CD4-positive, alpha-beta T cell treated with Interleukin-4 for 1 hour (primary cell): ENCODE measurements around the gene GPR176.
"Not testable (repeated sequence)": the region's sequence is repeated elsewhere in the genome, so short reads cannot be mapped to it uniquely, and the experiment has no call there.

Experiments
- DNase-seq, 2 donors: peaks; one replicate each; pipeline ENCODE4 v3.0.0-alpha.2; 2020 to 2022

Gene GPR176

DNA sequence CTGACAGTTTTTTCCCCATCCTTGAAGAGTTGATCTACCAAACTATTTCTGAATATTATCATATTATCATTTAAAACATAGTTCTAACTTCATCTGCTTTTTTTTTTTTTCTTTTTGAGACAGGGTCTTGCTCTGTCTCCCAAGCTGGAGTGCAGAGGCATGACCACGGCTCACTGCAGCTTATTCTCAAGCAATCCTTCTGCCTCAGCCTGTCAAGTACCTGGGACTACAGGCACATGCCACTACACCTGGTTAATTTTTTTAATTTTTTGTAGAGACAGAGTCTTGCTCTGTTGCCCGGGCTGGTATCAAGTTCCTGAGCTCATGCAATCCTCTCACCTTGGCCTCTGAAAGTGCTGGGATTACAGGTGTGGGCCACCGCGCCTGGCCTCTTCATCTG lies 15.2 kb upstream of the GPR176 start:
- no peak for DNase-seq

GRCh38 chr15:39934397-39935071 lies 14.5 kb upstream of the GPR176 start:
- no peak for DNase-seq

- DNase-seq: no peak
Measured at GRCh38 chr15:39931615-39932014, 11.5 kb upstream of the GPR176 start.

DNA sequence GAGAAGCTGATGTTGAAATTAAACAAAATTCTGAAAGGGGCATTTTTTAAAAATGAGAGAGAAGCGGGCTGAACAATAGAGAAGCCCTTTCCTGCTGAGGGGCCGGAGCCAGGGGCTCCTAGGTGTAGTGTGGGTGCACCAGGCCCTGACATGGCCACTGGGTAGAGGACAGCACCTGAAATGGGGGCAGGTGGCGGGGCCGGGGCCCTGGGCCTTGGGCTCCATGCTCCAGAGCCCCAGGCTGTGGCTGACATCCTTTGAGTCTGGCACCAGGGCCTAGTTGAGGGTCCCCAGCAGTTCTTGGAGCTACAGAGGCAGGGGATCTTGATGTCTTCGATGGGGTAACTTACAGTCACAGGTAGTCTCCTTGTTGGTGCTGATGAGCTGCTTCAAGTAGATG lies 6.5 kb upstream of the GPR176 start:
- no peak for DNase-seq

- no peak for DNase-seq
Measured at GRCh38 chr15:39925112-39925842, 5.2 kb upstream of the GPR176 start.

DNA sequence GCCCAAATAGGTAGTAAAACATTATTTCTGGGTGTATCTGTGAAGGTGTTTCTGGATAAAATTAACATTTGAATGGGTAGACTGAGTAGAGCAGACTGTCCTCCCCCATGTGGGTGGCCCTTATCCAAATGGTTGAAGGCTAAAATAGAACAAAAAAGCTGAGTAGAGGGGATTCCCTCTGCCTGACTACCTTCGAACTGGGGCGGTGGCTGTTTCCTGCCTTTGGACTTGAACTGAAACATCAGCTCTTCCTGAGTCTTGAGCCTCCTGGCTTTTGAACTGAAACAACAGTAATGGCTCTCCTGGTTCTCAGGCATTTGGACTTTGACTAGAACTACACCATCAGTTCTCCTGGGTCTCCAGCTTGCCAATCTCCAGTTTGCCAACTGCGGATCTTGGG lies 4.4 kb upstream of the GPR176 start:
- DNase-seq: no peak

- no peak for DNase-seq
Measured at GRCh38 chr15:39922462-39923092, 2.5 kb upstream of the GPR176 start.

GRCh38 chr15:39921274-39921638 lies 1.2 kb upstream of the GPR176 start:
- DNase-seq: no peak

- peak; percentile 75 to 76 for DNase-seq
Measured at GRCh38 chr15:39920510-39921273, 626 bp upstream of the GPR176 start.

GRCh38 chr15:39919411-39919747 lies 687 bp downstream of the GPR176 start:
- DNase-seq: no peak

DNA sequence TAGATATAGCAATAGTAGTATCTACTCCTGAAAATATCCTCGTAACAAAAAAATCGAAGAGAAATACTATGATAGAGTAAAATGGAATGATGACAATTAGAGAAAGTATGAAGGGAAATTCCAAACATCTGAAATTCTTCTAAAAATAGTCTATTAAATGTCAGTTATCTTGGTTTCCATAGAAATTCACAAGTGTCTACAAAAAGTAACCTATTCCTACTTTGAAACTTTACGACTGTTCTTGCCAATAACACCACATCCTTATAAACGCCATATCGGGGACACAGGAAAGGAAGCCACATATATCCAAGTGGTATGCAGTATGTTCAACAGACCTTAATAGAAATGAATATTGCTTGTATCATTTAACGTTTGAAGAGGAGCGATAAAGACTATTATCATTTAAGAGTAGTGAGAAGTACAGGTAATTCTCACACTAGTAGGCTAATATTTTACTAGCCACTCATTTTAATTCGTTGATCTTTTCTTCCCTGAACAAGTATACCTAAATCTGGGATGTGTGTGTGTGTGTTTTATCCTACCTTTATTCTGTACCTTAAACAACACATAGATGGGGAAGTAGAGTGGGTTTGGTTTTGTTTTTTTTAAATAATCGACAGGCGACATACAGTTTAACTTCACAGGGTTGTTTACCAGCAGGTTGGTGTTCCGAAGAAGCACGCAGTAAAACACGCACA lies 1.2 kb downstream of the GPR176 start:
- DNase-seq: no peak

DNA sequence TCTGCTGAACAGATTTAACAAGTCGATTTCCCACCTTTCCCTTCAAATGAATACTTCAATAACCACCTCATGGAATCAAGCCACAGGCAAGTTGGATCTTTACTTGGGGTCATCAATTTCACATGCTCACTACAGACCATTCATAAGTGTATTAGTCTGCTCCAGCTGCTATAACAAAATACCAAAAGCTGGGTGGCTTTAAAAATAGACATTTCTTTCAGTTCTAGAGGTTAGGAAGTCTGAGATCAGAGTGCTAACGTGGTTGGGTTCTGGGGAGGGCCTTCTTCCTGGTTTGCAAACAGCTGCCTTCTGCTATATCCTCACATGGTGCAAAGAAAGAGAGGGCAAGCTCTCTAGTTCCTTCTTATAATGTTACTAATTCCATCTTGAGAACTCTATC lies 5.1 kb downstream of the GPR176 start:
- no peak for DNase-seq

GRCh38 chr15:39909007-39909406 lies 11.1 kb downstream of the GPR176 start:
- DNase-seq: no peak

GRCh38 chr15:39908186-39908585 lies 11.9 kb downstream of the GPR176 start:
- no peak for DNase-seq

DNA sequence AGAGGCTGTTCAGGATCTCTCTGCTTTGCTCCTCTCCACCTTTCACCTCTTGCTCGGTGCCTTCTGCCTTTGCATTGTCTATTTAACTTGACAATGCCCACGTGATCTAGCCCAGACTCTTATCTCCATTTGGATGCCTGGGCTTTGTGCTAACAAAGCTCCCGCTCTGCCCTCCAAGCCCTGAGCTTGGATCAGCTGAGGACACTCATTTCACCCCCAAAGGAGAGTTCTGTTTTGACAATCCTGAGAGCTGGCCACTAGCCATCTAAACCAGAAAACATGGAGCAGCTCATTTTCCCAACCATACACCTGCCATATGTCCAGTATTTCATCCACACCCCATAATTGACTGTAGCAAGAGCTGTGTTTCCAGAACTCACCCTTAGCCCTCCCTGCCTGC lies 12.8 kb downstream of the GPR176 start:
- no peak for DNase-seq

GRCh38 chr15:39904115-39904514 lies 16.0 kb downstream of the GPR176 start:
- DNase-seq: no peak

GRCh38 chr15:39898317-39898716 lies 21.7 kb downstream of the GPR176 start:
- DNase-seq: no peak

DNA sequence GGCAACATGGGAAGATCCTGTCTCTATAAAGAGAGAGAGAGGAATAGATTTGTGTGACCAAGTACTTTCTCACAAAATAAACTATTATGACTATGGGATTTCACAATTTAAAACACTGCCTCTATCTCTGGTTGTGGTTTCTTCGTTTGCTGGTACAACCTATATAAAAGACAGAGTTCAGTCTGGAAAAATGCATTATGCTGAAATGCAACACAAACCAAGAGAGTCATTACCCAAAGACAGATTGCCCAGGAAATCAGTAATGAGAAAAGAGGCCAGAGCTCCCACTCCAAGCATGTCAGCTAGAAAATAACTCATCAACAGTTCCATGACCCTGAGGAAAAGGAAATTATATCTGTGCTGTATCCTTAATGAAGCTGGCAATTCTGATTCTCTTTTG lies 23.2 kb downstream of the GPR176 start:
- no peak for DNase-seq

- no peak for DNase-seq
Measured at GRCh38 chr15:39896101-39896500, 24.0 kb downstream of the GPR176 start.

DNA sequence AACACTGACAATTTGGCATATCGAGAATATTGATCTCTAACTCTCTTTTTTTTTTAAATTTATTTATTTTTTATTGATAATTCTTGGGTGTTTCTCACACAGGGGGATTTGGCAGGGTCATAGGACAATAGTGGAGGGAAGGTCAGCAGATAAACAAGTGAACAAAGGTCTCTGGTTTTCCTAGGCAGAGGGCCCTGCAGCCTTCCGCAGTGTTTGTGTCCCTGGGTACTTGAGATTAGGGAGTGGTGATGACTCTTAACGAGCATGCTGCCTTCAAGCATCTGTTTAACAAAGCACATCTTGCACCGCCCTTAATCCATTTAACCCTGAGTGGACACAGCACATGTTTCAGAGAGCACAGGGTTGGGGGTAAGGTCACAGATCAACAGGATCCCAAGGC lies 27.0 kb downstream of the GPR176 start:
- not testable (repeated sequence) for DNase-seq

GRCh38 chr15:39892418-39892817 lies 27.6 kb downstream of the GPR176 start:
- no peak for DNase-seq

DNA sequence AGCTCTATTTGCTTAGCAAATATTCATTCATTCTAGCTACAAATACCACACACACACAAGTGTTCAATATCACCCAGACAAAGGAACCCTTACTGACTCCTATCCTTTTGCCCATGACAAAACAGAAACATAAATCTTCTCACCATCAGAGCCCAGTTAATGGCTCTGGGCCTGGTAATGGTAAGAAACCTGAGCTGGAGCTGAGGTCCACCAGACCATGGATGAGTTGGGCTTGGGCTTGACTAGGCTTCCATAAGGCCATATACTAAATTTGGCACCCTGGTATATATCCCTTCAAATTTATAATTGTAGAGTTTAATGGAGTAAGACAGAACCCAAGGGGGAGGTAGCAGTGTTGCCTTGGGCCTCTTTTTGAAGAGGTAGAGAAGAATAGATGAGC lies 29.4 kb downstream of the GPR176 start:
- no peak for DNase-seq

GRCh38 chr15:39889601-39890000 lies 30.5 kb downstream of the GPR176 start:
- DNase-seq: no peak
